ENCODE data around the gene MEPE. TPM values are rescaled to one million over a fixed set of nuclear protein-coding genes. Genes with fewer than 3 reads are reported as not detected.

The MEPE gene
- total RNA-seq, 2 donors from 2014 or later = not detected

DNA sequence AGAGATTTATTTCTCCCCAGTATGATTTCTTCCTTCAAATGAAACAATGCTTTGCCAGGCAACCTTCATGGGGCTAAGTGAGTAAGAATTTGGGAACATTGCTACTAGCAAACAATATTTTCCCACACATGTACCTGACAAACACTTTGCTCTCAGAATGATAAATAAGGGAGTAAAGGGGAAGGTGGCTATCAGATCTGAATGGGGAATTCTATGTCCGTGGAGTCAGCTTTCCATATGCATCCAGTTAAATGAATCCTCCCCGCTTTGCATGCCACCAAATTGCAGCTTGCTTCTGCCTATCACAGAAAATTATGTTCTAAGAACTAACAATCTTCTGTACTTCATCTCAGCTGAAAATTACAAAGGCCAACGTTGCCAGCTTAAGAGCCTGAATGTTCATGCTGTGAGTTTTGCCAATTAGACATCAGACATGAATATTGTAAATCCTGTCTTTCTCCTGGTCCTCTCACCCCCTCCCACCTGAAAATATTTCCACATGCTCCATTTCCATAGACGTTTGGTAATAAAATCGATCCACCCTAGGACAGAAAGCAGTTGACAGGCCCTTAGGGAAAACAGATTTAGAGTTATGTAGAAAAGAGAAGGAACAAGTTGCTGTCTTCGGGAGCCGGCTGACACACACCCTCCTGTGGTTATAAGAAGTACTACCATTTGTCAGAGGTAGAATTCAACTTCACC, 6.3 kb downstream of the MEPE start:
- no peaks in the 10 kb centered on the region for H3K36me3 ChIP-seq
- H3K27me3 ChIP-seq (replicated peaks; ENCODE audit: insufficient read depth) = no peaks in the 10 kb centered on the region
- DNase-seq (ENCODE audit: low spot score) (no peak), ATAC-seq (ENCODE audit: insufficient number of reproducible peaks, low FRiP score, low read depth) (no peak)
- H3K27ac ChIP-seq = no peak overlapping the region
- no peaks in the 10 kb centered on the region for H3K9me3 ChIP-seq
- no peak overlapping the region for H3K4me3 ChIP-seq
- peaks cover 3 to 16% of the 10 kb centered on the region in 2 donors for H3K4me1 ChIP-seq (ENCODE audit: control insufficient read depth in 1 of 2, low read depth in 2 of 2)
- TF ChIP-seq, protein P1, sequence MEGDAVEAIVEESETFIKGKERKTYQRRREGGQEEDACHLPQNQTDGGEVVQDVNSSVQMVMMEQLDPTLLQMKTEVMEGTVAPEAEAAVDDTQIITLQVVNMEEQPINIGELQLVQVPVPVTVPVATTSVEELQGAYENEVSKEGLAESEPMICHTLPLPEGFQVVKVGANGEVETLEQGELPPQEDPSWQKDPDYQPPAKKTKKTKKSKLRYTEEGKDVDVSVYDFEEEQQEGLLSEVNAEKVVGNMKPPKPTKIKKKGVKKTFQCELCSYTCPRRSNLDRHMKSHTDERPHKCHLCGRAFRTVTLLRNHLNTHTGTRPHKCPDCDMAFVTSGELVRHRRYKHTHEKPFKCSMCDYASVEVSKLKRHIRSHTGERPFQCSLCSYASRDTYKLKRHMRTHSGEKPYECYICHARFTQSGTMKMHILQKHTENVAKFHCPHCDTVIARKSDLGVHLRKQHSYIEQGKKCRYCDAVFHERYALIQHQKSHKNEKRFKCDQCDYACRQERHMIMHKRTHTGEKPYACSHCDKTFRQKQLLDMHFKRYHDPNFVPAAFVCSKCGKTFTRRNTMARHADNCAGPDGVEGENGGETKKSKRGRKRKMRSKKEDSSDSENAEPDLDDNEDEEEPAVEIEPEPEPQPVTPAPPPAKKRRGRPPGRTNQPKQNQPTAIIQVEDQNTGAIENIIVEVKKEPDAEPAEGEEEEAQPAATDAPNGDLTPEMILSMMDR (IDR thresholded peaks at IDR 0.05) = peak; percentile 80

- DNase-seq (ENCODE audit: low spot score) = no peak
- no peak overlapping the region for H3K4me3 ChIP-seq
- no peak overlapping the region for H3K27ac ChIP-seq
- H3K4me1 ChIP-seq (ENCODE audit: control insufficient read depth in 1 of 2, low read depth in 2 of 2) = peaks cover 3 to 21% of the 10 kb centered on the region in 2 donors
- H3K36me3 ChIP-seq = no peaks in the 10 kb centered on the region
- no peaks in the 10 kb centered on the region for H3K9me3 ChIP-seq
- no peak for ATAC-seq (ENCODE audit: insufficient number of reproducible peaks, low FRiP score, low read depth)
- no peaks in the 10 kb centered on the region for H3K27me3 ChIP-seq (replicated peaks; ENCODE audit: insufficient read depth)
- TF ChIP-seq, protein P1 (IDR thresholded peaks at IDR 0.05) = no peak
These were observed 6.8 kb downstream of the MEPE start for GRCh38 chr4:87839592-87839946.

DNA sequence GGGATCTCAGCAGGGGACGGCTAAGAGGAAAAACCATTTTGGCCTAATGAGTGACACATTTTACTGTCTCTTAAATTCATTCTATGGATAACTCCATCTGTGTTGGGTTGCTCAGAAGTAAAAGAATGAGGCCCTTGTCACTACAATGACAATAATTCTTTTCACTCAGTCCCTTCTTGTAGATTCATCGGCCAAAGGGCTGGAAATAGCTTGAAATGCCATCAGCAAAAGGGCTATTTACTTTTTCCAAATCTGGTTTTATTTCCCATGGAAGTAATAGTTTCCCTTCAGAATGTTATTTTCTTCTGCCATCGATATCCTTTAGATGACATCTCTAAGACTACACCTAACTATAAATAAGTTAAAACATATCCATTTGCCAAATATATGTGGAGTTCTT, 7.4 kb downstream of the MEPE start:
- no peaks in the 10 kb centered on the region for H3K9me3 ChIP-seq
- no peaks in the 10 kb centered on the region for H3K36me3 ChIP-seq
- DNase-seq (ENCODE audit: low spot score) (no peak), ATAC-seq (ENCODE audit: insufficient number of reproducible peaks, low FRiP score, low read depth) (no peak)
- no peaks in the 10 kb centered on the region for H3K27me3 ChIP-seq (replicated peaks; ENCODE audit: insufficient read depth)
- no peak overlapping the region for H3K27ac ChIP-seq
- H3K4me1 ChIP-seq (ENCODE audit: control insufficient read depth in 1 of 2, low read depth in 2 of 2) = peaks cover 3 to 21% of the 10 kb centered on the region in 2 donors
- TF ChIP-seq, protein P1 (IDR thresholded peaks at IDR 0.05) = no peak
- no peak overlapping the region for H3K4me3 ChIP-seq

DNA sequence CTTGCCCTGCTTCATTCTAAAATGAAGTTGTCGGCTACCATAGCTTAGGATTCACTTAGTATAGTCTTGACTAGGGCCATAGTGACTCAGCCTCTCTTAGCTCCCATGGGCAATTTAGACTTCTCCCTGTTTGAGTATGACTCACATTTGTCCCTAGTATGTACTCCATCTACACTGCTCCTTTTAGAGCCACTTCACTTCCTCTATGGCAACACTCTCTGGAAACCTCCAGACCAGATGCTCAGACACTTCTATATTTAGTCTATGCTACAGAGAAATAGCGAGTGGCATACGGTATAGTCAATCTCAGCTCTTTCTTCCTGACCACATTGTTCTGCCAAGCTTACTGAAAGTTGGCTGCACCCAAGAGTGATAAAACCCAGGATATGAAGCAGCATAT, 11.2 kb downstream of the MEPE start:
- peak; percentile 91 for ATAC-seq (ENCODE audit: insufficient number of reproducible peaks, low FRiP score, low read depth)
- Histone ChIP-seq H3K27ac (peak overlapping the region; percentile 65 to 67), H3K36me3 (no peaks in the 10 kb centered on the region), H3K4me1 (ENCODE audit: control insufficient read depth in 1 of 2, low read depth in 2 of 2) (peaks cover 3 to 19% of the 10 kb centered on the region in 2 donors), H3K27me3 (replicated peaks; ENCODE audit: insufficient read depth) (no peaks in the 10 kb centered on the region), H3K4me3 (peak overlapping the region; percentile 20), H3K9me3 (no peaks in the 10 kb centered on the region)
- no peak for DNase-seq (ENCODE audit: low spot score)
- TF ChIP-seq, protein P1 (IDR thresholded peaks at IDR 0.05) = no peak

DNA sequence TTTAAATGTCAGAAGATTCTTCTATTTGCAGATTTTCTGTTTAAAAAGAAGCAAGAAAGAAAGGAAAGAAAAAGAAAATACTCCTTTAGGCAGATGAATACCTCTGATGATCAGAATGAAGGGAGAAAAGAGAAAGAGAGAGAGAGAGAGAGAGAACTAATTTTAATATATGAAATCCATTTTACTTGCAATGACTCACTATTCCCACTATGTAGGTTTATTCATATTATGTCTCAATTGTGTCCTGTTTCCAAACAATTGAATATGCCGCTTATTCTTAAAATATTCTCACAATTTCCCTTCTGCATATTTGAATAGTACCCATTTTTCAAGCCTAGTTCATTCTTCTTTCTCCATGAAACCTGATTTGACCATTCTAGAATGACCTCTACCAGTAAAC, 11.7 kb downstream of the MEPE start:
- Histone ChIP-seq H3K27ac (peak overlapping the region; percentile 65 to 67), H3K4me3 (peak overlapping the region; percentile 20), H3K4me1 (ENCODE audit: control insufficient read depth in 1 of 2, low read depth in 2 of 2) (peaks cover 3 to 13% of the 10 kb centered on the region in 2 donors), H3K36me3 (no peaks in the 10 kb centered on the region), H3K9me3 (no peaks in the 10 kb centered on the region), H3K27me3 (replicated peaks; ENCODE audit: insufficient read depth) (no peaks in the 10 kb centered on the region)
- DNase-seq (ENCODE audit: low spot score) (no peak), ATAC-seq (ENCODE audit: insufficient number of reproducible peaks, low FRiP score, low read depth) (no peak)
- TF ChIP-seq, protein P1 (IDR thresholded peaks at IDR 0.05) = no peak
